Measurements from ENCODE around the gene PAX7. TPM values are rescaled to one million over a fixed set of nuclear protein-coding genes. Genes with fewer than 3 reads are reported as not detected.

Gene PAX7
- total RNA-seq, 1 donor from 2014 or later, result not detected

GRCh38 chr1:18778437-18778836, 147.8 kb downstream of the PAX7 start:
- no peak for DNase-seq (ENCODE audit: low spot score in 2 of 2)
- Histone ChIP-seq H3K27ac (no peak overlapping the region), H3K9me3 (no peaks in the 10 kb centered on the region), H3K4me1 (no peaks in the 10 kb centered on the region), H3K27me3 (no peaks in the 10 kb centered on the region), H3K4me3 (no peak overlapping the region), H3K36me3 (no peaks in the 10 kb centered on the region)
- intact Hi-C loops (cut with DNase I), result no loop called here
- TF ChIP-seq, protein P1, sequence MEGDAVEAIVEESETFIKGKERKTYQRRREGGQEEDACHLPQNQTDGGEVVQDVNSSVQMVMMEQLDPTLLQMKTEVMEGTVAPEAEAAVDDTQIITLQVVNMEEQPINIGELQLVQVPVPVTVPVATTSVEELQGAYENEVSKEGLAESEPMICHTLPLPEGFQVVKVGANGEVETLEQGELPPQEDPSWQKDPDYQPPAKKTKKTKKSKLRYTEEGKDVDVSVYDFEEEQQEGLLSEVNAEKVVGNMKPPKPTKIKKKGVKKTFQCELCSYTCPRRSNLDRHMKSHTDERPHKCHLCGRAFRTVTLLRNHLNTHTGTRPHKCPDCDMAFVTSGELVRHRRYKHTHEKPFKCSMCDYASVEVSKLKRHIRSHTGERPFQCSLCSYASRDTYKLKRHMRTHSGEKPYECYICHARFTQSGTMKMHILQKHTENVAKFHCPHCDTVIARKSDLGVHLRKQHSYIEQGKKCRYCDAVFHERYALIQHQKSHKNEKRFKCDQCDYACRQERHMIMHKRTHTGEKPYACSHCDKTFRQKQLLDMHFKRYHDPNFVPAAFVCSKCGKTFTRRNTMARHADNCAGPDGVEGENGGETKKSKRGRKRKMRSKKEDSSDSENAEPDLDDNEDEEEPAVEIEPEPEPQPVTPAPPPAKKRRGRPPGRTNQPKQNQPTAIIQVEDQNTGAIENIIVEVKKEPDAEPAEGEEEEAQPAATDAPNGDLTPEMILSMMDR (IDR thresholded peaks at IDR 0.05), result no peak

GRCh38 chr1:18781031-18781430, 150.4 kb downstream of the PAX7 start:
- no peak overlapping the region for H3K27ac ChIP-seq
- no peaks in the 10 kb centered on the region for H3K9me3 ChIP-seq
- no peaks in the 10 kb centered on the region for H3K4me1 ChIP-seq
- H3K27me3 ChIP-seq, result no peaks in the 10 kb centered on the region
- DNase-seq (ENCODE audit: low spot score in 2 of 2), result no peak
- no peak overlapping the region for H3K4me3 ChIP-seq
- intact Hi-C loops (cut with DNase I), result no loop called here
- TF ChIP-seq, protein P1 (IDR thresholded peaks at IDR 0.05), result no peak
- H3K36me3 ChIP-seq, result no peaks in the 10 kb centered on the region

- Histone ChIP-seq H3K27me3 (no peaks in the 10 kb centered on the region), H3K9me3 (no peaks in the 10 kb centered on the region)
- TF ChIP-seq, protein P1 (IDR thresholded peaks at IDR 0.05), result no peak
Measured at GRCh38 chr1:18783705-18784481, 153.2 kb downstream of the PAX7 start.

DNA sequence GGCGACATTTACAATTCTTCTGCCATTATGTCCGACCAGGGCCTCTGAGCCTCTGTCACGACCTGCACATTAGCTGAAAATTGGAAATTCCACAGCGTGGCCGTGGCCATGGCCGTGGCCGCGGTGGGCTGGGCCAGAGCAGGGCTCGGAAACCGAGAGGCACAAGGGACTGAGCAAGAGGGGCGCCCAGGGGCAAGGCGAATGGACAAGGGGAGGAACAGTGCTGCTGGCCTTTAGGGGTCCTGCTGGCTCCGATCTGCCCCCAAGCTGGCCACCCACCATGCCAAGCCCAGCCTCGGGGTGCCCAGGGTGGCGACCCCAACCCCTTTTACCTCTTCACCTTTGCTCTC, 153.8 kb downstream of the PAX7 start:
- no peak overlapping the region for H3K4me3 ChIP-seq
- intact Hi-C loops (cut with DNase I), result no loop called here
- H3K27ac ChIP-seq, result no peak overlapping the region
- H3K9me3 ChIP-seq, result no peaks in the 10 kb centered on the region
- H3K27me3 ChIP-seq, result no peaks in the 10 kb centered on the region
- H3K36me3 ChIP-seq, result no peaks in the 10 kb centered on the region
- no peaks in the 10 kb centered on the region for H3K4me1 ChIP-seq
- TF ChIP-seq, protein P1 (IDR thresholded peaks at IDR 0.05), result no peak
- DNase-seq (ENCODE audit: low spot score in 2 of 2), result no peak

More at GRCh38 chr1:18783705-18784481, 153.2 kb downstream of the PAX7 start:
- Histone ChIP-seq H3K36me3 (no peaks in the 10 kb centered on the region), H3K4me1 (no peaks in the 10 kb centered on the region), H3K27ac (no peak overlapping the region), H3K4me3 (no peak overlapping the region)
- DNase-seq (ENCODE audit: low spot score in 2 of 2), result no peak
- intact Hi-C loops (cut with DNase I), result no loop called here

DNA sequence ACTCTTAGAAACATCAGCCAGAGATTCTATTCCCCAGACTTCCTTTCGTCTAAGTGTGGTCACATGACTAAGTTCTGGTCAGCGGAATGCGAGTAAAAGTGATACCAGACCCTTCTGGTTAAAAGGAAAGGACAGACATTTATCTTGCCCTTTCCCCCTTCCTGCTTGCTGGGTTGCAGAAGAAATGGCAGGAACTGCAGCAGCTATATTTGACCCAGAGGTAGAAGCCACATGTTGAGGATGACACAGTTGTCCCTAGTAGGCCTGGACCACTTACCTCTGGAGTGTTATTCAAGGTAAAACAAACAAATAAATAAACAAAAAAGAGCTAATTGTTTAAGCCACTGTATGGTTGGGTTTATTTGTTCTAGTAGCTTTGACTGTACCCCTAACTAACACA, 155.5 kb downstream of the PAX7 start:
- TF ChIP-seq, protein P1 (IDR thresholded peaks at IDR 0.05), result no peak
- H3K36me3 ChIP-seq, result no peaks in the 10 kb centered on the region
- intact Hi-C loops (cut with DNase I), result no loop called here
- H3K4me3 ChIP-seq, result no peak overlapping the region
- H3K4me1 ChIP-seq, result no peaks in the 10 kb centered on the region
- H3K9me3 ChIP-seq, result no peaks in the 10 kb centered on the region
- H3K27ac ChIP-seq, result no peak overlapping the region
- H3K27me3 ChIP-seq, result no peaks in the 10 kb centered on the region
- DNase-seq (ENCODE audit: low spot score in 2 of 2), result no peak

Measured in ascending aorta (tissue), 2 donors.